Esophagus squamous epithelium (tissue), 5 donors: ENCODE results near the gene ATP5F1A. TPM values are rescaled to one million over a fixed set of nuclear protein-coding genes. Genes with fewer than 3 reads are reported as not detected.

ENCODE experiments used
- DNase-seq: peaks from one replicate; lab custom pipeline; 2025; lab: John Stamatoyannopoulos, UW
- H3K27ac ChIP-seq, 4 donors: fragments of 200-600 bp; sonication (generic); one replicate each; pipeline ENCODE4 v1.5.1; 2016 to 2019; ENCODE audit warnings: mild to moderate bottlenecking in 1 of 4
- H3K27me3 ChIP-seq, 4 donors: fragments of 200-600 bp; sonication (generic); 1 replicate in 3 of 4; 2 replicates in 1 of 4; pipeline versions ENCODE4 v1.5.1 to v1.6.0; 2017 to 2021; ENCODE audit warnings: antibody characterized with exemption in 1 of 4
- H3K36me3 ChIP-seq, 3 donors: fragments of 200-600 bp; sonication (generic); one replicate each; pipeline ENCODE4 v1.5.1; 2016 to 2019
- H3K4me1 ChIP-seq, 3 donors: fragments of 200-600 bp; sonication (generic); one replicate each; pipeline ENCODE4 v1.5.1; 2017 to 2019
- H3K4me3 ChIP-seq, 4 donors: fragments of 200-600 bp; sonication (generic); 1 replicate in 3 of 4; 2 replicates in 1 of 4; pipeline ENCODE4 v1.5.1; 2016 to 2019; ENCODE audit warnings: mild to moderate bottlenecking in 2 of 4, moderate library complexity in 1 of 4
- H3K9me3 ChIP-seq, 3 donors: fragments of 200-600 bp; sonication (generic); one replicate each; pipeline ENCODE4 v1.5.1; 2016 to 2019
- CTCF ChIP-seq, 6 experiments: fragments of 450-650 bp in 4 of 6; fragments of 200-600 bp in 2 of 6; sonication (generic) in 2 of 6; IDR thresholded peaks; one replicate each; pipeline ENCODE4 v1.5.1; 2016 to 2019; ENCODE audit warnings: antibody characterized with exemption in 6 of 6, mild to moderate bottlenecking in 4 of 6, moderate library complexity in 4 of 6
- POLR2A ChIP-seq, 4 donors: fragments of 450-650 bp; IDR thresholded peaks; one replicate each; pipeline ENCODE4 v1.6.1; 2017; ENCODE audit warnings: antibody characterized with exemption in 4 of 4, mild to moderate bottlenecking in 4 of 4, moderate library complexity in 3 of 4
- WGBS, 2 donors: methylation state at CpG; one replicate each; pipeline ENCODE4 v1.1.5; 2018; 5-methylcytosine and 5-hydroxymethylcytosine counted together
- intact Hi-C: fragments of 100-400 bp; cut with DNase I; formaldehyde crosslinking; loops from one replicate; pipeline ENCODE4 v1.15.0; 2022
- small RNA-seq, 4 donors: library from RNA; depleted of rRNA; stranded (forward); fragments of <200 nt; gene quantifications; one replicate each; pipeline ENCODE3, GENCODE V24; 2016
- total RNA-seq, 4 donors: library from RNA; depleted of rRNA; stranded (reverse); fragments of >200 nt; gene quantifications; one replicate each; pipeline ENCODE4 v1.1.0, GENCODE V29; 2016
- donor health status: DM: yes; HTN: yes; CAD: no.

ATP5F1A gene
- total RNA-seq, 4 donors from 2014 or later: 404 to 773 (median 503) TPM

GRCh38 chr18:46037512-46038305, 60.4 kb downstream of the ATP5F1A start:
- Histone ChIP-seq H3K27me3 (no peaks in the 10 kb centered on the region), H3K9me3 (no peaks in the 10 kb centered on the region), H3K36me3 (peaks cover 0 to 21% (median 0%) of the 10 kb centered on the region in 3 donors), H3K4me1 (peaks cover 0 to 11% (median 8%) of the 10 kb centered on the region in 3 donors), H3K4me3 (no peak overlapping the region), H3K27ac (no peak overlapping the region)
- intact Hi-C loops: no loop called here
- 72 to 79% methylated on average over 9 of the region's 9 CpGs for WGBS, 2 donors
- DNase-seq: no peak
- no peak for TF ChIP-seq CTCF (IDR thresholded peaks at IDR 0.05)

- DNase-seq: no peak
Observed at GRCh38 chr18:46035696-46036680, 62.1 kb downstream of the ATP5F1A start.

GRCh38 chr18:46034230-46034629, 63.9 kb downstream of the ATP5F1A start:
- TF ChIP-seq CTCF (IDR thresholded peaks at IDR 0.05): no peak
- TF ChIP-seq POLR2A (IDR thresholded peaks at IDR 0.05): no peak
- intact Hi-C loops: no loop called here
- H3K36me3 ChIP-seq: peaks cover 0 to 16% (median 0%) of the 10 kb centered on the region in 3 donors
- DNase-seq: no peak
- no peak overlapping the region for H3K4me3 ChIP-seq
- H3K27me3 ChIP-seq: peaks cover 0 to under 1% (median 0%) of the 10 kb centered on the region in 4 donors
- no peaks in the 10 kb centered on the region for H3K9me3 ChIP-seq
- no peak overlapping the region for H3K27ac ChIP-seq
- no peaks in the 10 kb centered on the region for H3K4me1 ChIP-seq
- 17 to 73% methylated on average over 1 of the region's 1 CpG for WGBS, 2 donors

More at GRCh38 chr18:46035696-46036680, 62.1 kb downstream of the ATP5F1A start:
- Histone ChIP-seq H3K27ac (no peak overlapping the region), H3K9me3 (no peaks in the 10 kb centered on the region), H3K27me3 (no peaks in the 10 kb centered on the region), H3K4me3 (no peak overlapping the region), H3K36me3 (peaks cover 0 to 21% (median 0%) of the 10 kb centered on the region in 3 donors), H3K4me1 (no peaks in the 10 kb centered on the region)
- TF ChIP-seq CTCF (IDR thresholded peaks at IDR 0.05): no peak
- TF ChIP-seq POLR2A (IDR thresholded peaks at IDR 0.05): no peak
- intact Hi-C loops: no loop called here
- 100% methylated on average over 2 of the region's 2 CpGs; no CpG with 5 or more reads in 1 of the 2 donors for WGBS, 2 donors

GRCh38 chr18:46031741-46032140, 66.4 kb downstream of the ATP5F1A start:
- TF ChIP-seq CTCF (IDR thresholded peaks at IDR 0.05) (no peak), POLR2A (IDR thresholded peaks at IDR 0.05) (no peak)
- DNase-seq: no peak
- H3K36me3 ChIP-seq: peaks cover 0 to 8% (median 0%) of the 10 kb centered on the region in 3 donors
- no peak overlapping the region for H3K4me3 ChIP-seq
- H3K9me3 ChIP-seq: no peaks in the 10 kb centered on the region
- no peak overlapping the region for H3K27ac ChIP-seq
- peaks cover 0 to 10% (median 0%) of the 10 kb centered on the region in 4 donors for H3K27me3 ChIP-seq
- H3K4me1 ChIP-seq: peaks cover 2 to 14% (median 6%) of the 10 kb centered on the region in 3 donors
- 84 to 90% methylated on average over 4 of the region's 4 CpGs for WGBS, 2 donors
- intact Hi-C loops: no loop called here

Small RNA genes lying within 50 kb of the gene (small RNA-seq; reads per million reads assigned to genes)
- gene RNU6-1278P (0 reads per million in 4 donors), gene RNY4P37 (0 to 0.27 (median 0.08) reads per million in 4 donors)

Other genes starting within 250 kb of the ATP5F1A start
- gene EPG5, start 131.0 kb downstream of the ATP5F1A start, total RNA-seq: 10 to 100 TPM in 3 of 4 donors, 1 to 10 TPM in 1; 7.8 to 28.8 (median 22.6) TPM
- 10 to 100 TPM in 2 of 4 donors, 1 to 10 TPM in 2; 5.6 to 18.7 (median 11.1) TPM for gene PSTPIP2, start 26.0 kb downstream of the ATP5F1A start, total RNA-seq
- 10 to 100 TPM; 21.1 to 57.3 (median 26.7) TPM for gene HAUS1, start 6.1 kb upstream of the ATP5F1A start, total RNA-seq